Measurements from ENCODE around the gene ACBD6. TPM values are rescaled to one million over a fixed set of nuclear protein-coding genes. Genes with fewer than 3 reads are reported as not detected.

The ACBD6 gene
- total RNA-seq, 4 donors from 2014 or later = 26.6 to 51.3 (median 34.4) TPM

DNA sequence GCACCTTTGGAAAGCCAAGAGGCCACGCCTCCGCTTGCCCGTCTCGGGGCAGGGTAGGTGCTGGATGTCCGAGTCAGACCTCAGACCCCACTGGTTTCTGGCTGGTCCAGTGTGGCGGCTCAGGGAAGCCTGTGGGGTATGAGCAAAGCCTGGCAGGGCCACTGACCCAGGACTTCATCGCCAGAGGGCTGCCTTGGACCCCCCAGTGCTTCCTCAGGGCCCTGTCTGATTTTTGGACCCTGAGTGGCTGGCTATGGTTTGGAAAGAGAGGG lies 251.9 kb downstream of the ACBD6 start:
- Histone ChIP-seq H3K9me3 (no peaks in the 10 kb centered on the region), H3K27me3 (peaks cover 0 to 70% (median 0%) of the 10 kb centered on the region in 4 donors), H3K4me1 (no peaks in the 10 kb centered on the region), H3K27ac (no peak overlapping the region), H3K36me3 (no peaks in the 10 kb centered on the region), H3K4me3 (no peak overlapping the region)
- WGBS, 2 donors = 55 to 89% methylated on average over 4 to 5 of the region's 7 CpGs
- no peak for TF ChIP-seq POLR2A (IDR thresholded peaks at IDR 0.05)
- TF ChIP-seq, protein P1, sequence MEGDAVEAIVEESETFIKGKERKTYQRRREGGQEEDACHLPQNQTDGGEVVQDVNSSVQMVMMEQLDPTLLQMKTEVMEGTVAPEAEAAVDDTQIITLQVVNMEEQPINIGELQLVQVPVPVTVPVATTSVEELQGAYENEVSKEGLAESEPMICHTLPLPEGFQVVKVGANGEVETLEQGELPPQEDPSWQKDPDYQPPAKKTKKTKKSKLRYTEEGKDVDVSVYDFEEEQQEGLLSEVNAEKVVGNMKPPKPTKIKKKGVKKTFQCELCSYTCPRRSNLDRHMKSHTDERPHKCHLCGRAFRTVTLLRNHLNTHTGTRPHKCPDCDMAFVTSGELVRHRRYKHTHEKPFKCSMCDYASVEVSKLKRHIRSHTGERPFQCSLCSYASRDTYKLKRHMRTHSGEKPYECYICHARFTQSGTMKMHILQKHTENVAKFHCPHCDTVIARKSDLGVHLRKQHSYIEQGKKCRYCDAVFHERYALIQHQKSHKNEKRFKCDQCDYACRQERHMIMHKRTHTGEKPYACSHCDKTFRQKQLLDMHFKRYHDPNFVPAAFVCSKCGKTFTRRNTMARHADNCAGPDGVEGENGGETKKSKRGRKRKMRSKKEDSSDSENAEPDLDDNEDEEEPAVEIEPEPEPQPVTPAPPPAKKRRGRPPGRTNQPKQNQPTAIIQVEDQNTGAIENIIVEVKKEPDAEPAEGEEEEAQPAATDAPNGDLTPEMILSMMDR (IDR thresholded peaks at IDR 0.05) = no peak
- no peak for DNase-seq
- intact Hi-C loops (cut with DNase I) = loop anchor here (10.0 kb wide), 2 partner anchors 164 to 224 kb away; no protein-coding TSS in a partner anchor

DNA sequence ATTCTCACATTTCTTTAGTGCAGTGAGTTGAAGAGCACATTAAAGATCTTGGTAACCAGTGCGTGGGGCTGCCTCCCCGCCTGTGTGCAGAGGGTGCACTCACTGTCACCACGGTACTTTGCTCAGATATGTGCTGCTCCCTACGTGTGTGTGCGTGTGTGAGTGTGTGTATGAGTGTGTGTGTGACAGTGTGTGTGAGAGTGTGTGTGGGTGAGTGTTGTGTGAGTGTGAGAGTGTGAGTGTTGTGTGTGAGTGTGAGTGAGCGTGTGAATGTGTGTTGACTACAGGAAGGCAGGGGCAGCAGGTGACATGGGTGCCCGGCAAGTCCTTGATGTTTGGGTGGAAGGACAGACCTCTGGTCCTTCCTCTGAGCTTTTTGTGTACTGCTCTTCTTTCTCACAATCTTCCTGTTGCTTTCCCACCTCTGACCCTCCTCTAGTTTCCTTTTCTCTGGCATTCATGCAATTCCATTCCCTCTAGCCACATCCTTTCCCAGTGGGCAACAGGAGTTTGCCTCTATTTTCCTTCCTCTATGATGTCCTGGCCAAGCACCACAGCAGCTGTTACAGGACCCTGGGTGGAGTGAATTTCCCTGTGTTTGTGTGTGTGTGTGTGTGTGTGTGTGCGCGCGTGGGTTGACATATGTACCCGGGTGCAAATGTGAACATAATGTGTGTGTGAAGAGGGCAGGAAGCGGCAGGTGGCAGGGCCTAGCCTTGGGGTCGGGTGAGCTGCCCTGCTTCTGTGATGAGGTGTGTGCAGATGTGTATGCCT lies 252.5 kb downstream of the ACBD6 start:
- DNase-seq = no peak
- H3K9me3 ChIP-seq = no peaks in the 10 kb centered on the region
- TF ChIP-seq, protein P1 (IDR thresholded peaks at IDR 0.05) = no peak
- TF ChIP-seq POLR2A (IDR thresholded peaks at IDR 0.05) = no peak
- no peak overlapping the region for H3K27ac ChIP-seq
- intact Hi-C loops (cut with DNase I) = loop anchor here (10.0 kb wide), 2 partner anchors 165 to 225 kb away; no protein-coding TSS in a partner anchor
- peaks cover 0 to 70% (median 0%) of the 10 kb centered on the region in 4 donors for H3K27me3 ChIP-seq
- H3K4me1 ChIP-seq = no peaks in the 10 kb centered on the region
- no peaks in the 10 kb centered on the region for H3K36me3 ChIP-seq
- no peak overlapping the region for H3K4me3 ChIP-seq
- 64 to 84% methylated on average over 9 to 13 of the region's 13 CpGs for WGBS, 2 donors

DNA sequence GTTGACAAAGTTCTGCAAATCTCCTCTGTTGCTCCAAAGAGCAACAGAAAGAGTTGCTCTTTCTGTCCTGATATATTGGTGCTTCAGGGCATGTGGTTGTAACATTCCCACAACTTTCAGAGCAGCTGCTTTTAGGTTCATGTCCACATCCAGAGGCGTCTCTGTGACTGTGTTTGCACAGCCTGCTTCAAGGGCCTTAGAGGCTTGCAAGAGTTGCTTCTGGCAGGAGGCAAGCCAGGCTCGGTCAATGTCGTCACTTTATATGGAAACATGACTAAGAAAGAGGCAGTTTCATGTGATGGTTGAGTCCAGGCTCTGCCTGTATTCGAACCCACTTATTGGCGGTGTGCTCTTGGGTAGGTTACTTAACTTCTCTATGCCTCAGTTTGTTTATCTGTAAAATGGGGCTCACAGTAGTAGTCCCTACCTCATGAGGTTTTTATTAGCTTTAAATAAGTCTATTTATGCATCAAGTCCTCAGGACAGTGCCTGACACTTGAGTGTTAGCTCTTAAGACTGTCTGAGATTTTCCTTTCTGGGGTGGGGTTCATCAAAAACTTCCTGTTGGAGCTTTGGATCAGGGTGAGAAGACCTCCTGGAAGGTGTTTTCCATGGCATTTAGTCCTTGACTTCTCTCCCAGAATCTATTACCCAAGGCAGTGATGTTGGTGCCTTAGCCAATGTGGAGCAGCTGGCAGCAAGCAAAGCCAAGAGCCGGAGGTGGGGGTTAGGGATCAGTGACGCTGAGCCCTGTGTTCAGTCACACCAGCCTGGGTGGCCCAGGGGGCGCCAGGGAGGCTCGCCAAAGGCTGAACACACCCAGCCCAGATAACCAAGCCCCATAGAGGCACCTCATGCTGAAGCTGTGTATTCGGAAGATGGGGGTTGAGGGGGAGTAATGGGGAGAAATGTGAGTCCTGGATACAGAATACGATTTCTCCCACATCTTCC lies 253.4 kb downstream of the ACBD6 start:
- TF ChIP-seq, protein P1 (IDR thresholded peaks at IDR 0.05) = no peak
- no peak for TF ChIP-seq POLR2A (IDR thresholded peaks at IDR 0.05)
- intact Hi-C loops (cut with DNase I) = no loop called here
- Histone ChIP-seq H3K27ac (no peak overlapping the region), H3K4me1 (no peaks in the 10 kb centered on the region), H3K9me3 (no peaks in the 10 kb centered on the region), H3K4me3 (no peak overlapping the region), H3K36me3 (no peaks in the 10 kb centered on the region), H3K27me3 (peaks cover 0 to 70% (median 0%) of the 10 kb centered on the region in 4 donors)
- no peak for DNase-seq
- WGBS, 2 donors = 60 to 62% methylated on average over 7 to 8 of the region's 11 CpGs

DNA sequence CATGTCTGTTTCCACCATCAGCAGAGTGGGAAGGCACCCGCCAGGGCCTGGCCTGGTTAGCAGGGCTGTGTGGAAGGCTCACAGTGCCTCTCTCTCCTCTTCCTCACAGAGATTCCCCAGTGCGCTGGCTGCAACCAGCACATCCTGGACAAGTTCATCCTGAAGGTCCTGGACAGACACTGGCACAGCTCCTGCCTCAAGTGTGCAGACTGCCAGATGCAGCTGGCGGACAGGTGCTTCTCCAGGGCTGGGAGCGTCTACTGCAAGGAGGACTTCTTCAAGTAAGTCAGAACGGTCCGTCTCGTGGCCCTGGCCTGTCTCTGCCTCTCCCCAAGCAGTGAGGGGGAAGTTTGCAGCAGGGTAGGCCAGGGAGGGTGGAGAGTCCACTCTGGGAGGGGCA lies 254.2 kb downstream of the ACBD6 start:
- Histone ChIP-seq H3K9me3 (no peaks in the 10 kb centered on the region), H3K4me1 (no peaks in the 10 kb centered on the region), H3K36me3 (no peaks in the 10 kb centered on the region), H3K4me3 (no peak overlapping the region), H3K27me3 (peaks cover 0 to 70% (median 0%) of the 10 kb centered on the region in 4 donors), H3K27ac (no peak overlapping the region)
- no peak for DNase-seq
- WGBS, 2 donors = 100% methylated on average over 2 of the region's 7 CpGs; no CpG with 5 or more reads in 1 of the 2 donors
- intact Hi-C loops (cut with DNase I) = no loop called here
- TF ChIP-seq, protein P1 (IDR thresholded peaks at IDR 0.05) = no peak
- TF ChIP-seq POLR2A (IDR thresholded peaks at IDR 0.05) = no peak

DNA sequence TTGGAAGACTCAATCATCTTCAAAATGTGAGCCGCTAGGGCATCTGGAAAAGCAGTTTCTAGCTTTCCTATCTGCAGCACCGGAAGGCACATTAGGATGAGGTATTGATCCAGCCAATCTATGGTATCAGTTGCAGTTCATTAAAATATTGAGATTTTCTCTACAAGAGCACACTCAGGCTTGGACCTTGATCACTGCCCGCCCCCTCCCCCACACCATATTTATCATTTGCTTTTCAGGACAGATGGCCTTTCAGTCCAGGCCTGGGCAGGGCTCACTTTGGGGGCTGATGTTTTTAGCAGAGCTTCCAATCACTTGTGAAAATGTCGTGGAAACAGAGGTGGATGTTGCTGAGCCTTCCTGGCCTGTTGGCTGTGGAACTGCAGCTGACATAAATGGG lies 254.8 kb downstream of the ACBD6 start:
- no peak for DNase-seq
- Histone ChIP-seq H3K4me1 (no peaks in the 10 kb centered on the region), H3K27me3 (peaks cover 0 to 70% (median 0%) of the 10 kb centered on the region in 4 donors), H3K27ac (no peak overlapping the region), H3K9me3 (no peaks in the 10 kb centered on the region), H3K4me3 (no peak overlapping the region), H3K36me3 (no peaks in the 10 kb centered on the region)
- intact Hi-C loops (cut with DNase I) = no loop called here
- TF ChIP-seq, protein P1 (IDR thresholded peaks at IDR 0.05) = no peak
- TF ChIP-seq POLR2A (IDR thresholded peaks at IDR 0.05) = no peak
- WGBS, 2 donors = 83 to 90% methylated on average over 4 of the region's 4 CpGs
